H1 (cell line): ENCODE measurements around the gene ATF7IP. TPM values are rescaled to one million over a fixed set of nuclear protein-coding genes. Genes with fewer than 3 reads are reported as not detected.

ENCODE experiments used
- CBX8 ChIP-seq: fragments of 300-800, 300-1000 bp; sonication (generic); IDR thresholded peaks from 2 replicates; pipeline ENCODE4 v1.7.1; 2016; ENCODE audit warnings: low read depth, low read length, borderline replicate concordance
- JUN ChIP-seq: IDR thresholded peaks from 2 replicates; pipeline ENCODE4 v1.6.1; 2011; ENCODE audit warnings: low read depth, mild to moderate bottlenecking, improper control_type of control experiment, low read length
- RNF2 ChIP-seq: fragments of 200-900, 300-1000 bp; sonication (generic); IDR thresholded peaks from 2 replicates; pipeline ENCODE4 v1.7.1; 2016; ENCODE audit warnings: borderline replicate concordance, low read depth, mild to moderate bottlenecking, antibody characterized with exemption, low read length; ENCODE audit not compliant: poor library complexity, severe bottlenecking; ENCODE audit errors: missing control alignments
- TBP ChIP-seq: IDR thresholded peaks from 2 replicates; pipeline ENCODE4 v1.6.1; 2011; ENCODE audit warnings: low read depth, low read length, improper control_type of control experiment
- TEAD4 ChIP-seq: IDR thresholded peaks from 2 replicates; pipeline ENCODE4 v1.6.1; 2012; ENCODE audit warnings: low read depth, low read length, inconsistent platforms, mixed read lengths
- polyA plus RNA-seq, 7 experiments: library from polyadenylated mRNA; depleted of rRNA in 3 of 7; stranded (reverse) in 5 of 7; unstranded in 2 of 7; fragments of >200 nt in 5 of 7; fragments of 200-250 nt in 2 of 7; gene quantifications; 1 replicate in 5 of 7; 2 replicates in 1 of 7; 4 replicates in 1 of 7; pipeline versions ENCODE4 v1.2.1 to v1.2.3, GENCODE V29; 2011 to 2013; ENCODE audit warnings: missing spikeins in 2 of 7, mixed read lengths in 2 of 7
- total RNA-seq: library from RNA; stranded (reverse); fragmentation: NEBNext Ultra II Directional; extraction: Animal tissue kit (Norgen Biotek cat#: 25700); gene quantifications from 2 replicates; pipeline ENCODE4 v1.2.1, GENCODE V29; 2021

Gene ATF7IP
- total and polyA plus RNA-seq, 2 of the 8 experiments (the other 6 are each of a cell fraction or from before 2014, with no cell fraction given) = 34.2 to 148 TPM

GRCh38 chr12:14495326-14495725 is 129.8 kb downstream of the ATF7IP start (continued):
- no peak for TF ChIP-seq RNF2
- TF ChIP-seq TEAD4 = no peak
- TF ChIP-seq TBP = no peak
- no peak for TF ChIP-seq CBX8
- TF ChIP-seq JUN = no peak
